Measurements from ENCODE around the gene RFT1.

Gene RFT1

DNA sequence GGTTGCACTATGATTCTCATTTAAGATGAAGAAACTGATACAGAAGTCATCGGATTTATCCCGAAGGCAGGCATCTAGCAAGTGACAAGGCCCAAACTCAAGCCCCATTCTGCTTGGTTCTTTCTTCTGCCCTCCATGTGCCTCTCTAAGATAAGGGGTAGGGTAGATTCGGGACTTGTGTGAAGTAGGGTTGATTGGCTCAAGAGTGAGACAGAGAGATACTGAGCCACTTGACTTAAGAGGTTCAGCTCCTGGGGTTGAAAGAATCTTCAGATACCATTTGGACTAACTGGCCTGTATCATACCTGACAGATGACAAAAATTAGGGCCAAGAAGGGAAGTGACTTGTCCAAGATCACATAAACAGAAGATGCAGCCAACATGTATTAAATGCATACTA, 891 bp downstream of the RFT1 start:
- Histone ChIP-seq H4K20me1 (ENCODE audit: insufficient read depth, low read length) (no peaks in the 10 kb centered on the region), H3K9ac (ENCODE audit: low read depth, low read length) (peak overlapping the region; percentile 90), H3K27ac (ENCODE audit: low read length) (peak overlapping the region; percentile 76), H3K9me3 (ENCODE audit: insufficient read depth, low read length, severe bottlenecking) (no peaks in the 10 kb centered on the region), H3K4me2 (ENCODE audit: insufficient read depth, low read length) (peak overlapping the region; percentile 93), H3K4me3 (ENCODE audit: low read depth in 1 of 2, low read length in 2 of 2) (peak overlapping the region; percentile 78 to 90; a peak in 3 of 4 replicates), H2AFZ (ENCODE audit: low read depth, low read length) (peak overlapping the region; percentile 84; the same call in 1 of the 2 replicates), H3K4me1 (ENCODE audit: insufficient read depth, low read length) (peaks cover 26% of the 10 kb centered on the region), H3K79me2 (ENCODE audit: insufficient read depth, low read length) (peaks cover 27% of the 10 kb centered on the region), H3K27me3 (ENCODE audit: insufficient read depth, low read length, poor library complexity) (no peaks in the 10 kb centered on the region), H3K36me3 (ENCODE audit: insufficient read depth, low read length) (peaks cover 18% of the 10 kb centered on the region)
- TF ChIP-seq, protein P1, sequence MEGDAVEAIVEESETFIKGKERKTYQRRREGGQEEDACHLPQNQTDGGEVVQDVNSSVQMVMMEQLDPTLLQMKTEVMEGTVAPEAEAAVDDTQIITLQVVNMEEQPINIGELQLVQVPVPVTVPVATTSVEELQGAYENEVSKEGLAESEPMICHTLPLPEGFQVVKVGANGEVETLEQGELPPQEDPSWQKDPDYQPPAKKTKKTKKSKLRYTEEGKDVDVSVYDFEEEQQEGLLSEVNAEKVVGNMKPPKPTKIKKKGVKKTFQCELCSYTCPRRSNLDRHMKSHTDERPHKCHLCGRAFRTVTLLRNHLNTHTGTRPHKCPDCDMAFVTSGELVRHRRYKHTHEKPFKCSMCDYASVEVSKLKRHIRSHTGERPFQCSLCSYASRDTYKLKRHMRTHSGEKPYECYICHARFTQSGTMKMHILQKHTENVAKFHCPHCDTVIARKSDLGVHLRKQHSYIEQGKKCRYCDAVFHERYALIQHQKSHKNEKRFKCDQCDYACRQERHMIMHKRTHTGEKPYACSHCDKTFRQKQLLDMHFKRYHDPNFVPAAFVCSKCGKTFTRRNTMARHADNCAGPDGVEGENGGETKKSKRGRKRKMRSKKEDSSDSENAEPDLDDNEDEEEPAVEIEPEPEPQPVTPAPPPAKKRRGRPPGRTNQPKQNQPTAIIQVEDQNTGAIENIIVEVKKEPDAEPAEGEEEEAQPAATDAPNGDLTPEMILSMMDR (IDR thresholded peaks at IDR 0.05; ENCODE audit: borderline replicate concordance, extremely low read depth, low read length, poor library complexity, severe bottlenecking) = no peak
- TF ChIP-seq EZH2 (IDR thresholded peaks at IDR 0.05; ENCODE audit: borderline replicate concordance, low read depth, low read length, severe bottlenecking) = no peak
- ATAC-seq (ENCODE audit: insufficient read depth, low read depth) (no peak), DNase-seq (no peak)

DNA sequence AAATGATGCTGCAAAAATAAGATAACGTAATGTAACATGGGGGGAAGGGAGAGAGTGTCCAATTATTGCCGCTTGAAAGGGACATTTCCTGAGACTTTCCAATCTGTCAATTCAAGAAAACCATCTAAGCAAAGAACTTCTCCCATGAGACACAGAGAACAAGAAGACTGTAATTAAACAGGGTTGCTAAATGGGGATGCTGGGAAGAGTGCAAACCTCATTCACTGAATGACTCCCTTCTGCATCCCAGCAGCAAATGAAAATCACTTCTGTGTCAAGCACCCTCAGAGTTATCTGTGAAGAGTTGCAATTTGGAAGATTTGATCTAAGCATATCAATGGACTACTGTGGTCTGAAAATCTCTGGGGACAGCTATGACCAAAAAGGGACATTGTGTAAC, 3.6 kb downstream of the RFT1 start:
- H3K9ac ChIP-seq (ENCODE audit: low read depth, low read length) = no peak overlapping the region
- no peak overlapping the region for H3K27ac ChIP-seq (ENCODE audit: low read length)
- H3K9me3 ChIP-seq (ENCODE audit: insufficient read depth, low read length, severe bottlenecking) = no peaks in the 10 kb centered on the region
- TF ChIP-seq EZH2 (IDR thresholded peaks at IDR 0.05; ENCODE audit: borderline replicate concordance, low read depth, low read length, severe bottlenecking) = no peak
- TF ChIP-seq, protein P1 (IDR thresholded peaks at IDR 0.05; ENCODE audit: borderline replicate concordance, extremely low read depth, low read length, poor library complexity, severe bottlenecking) = no peak
- H3K4me2 ChIP-seq (ENCODE audit: insufficient read depth, low read length) = no peak overlapping the region
- no peak overlapping the region for H3K4me3 ChIP-seq (ENCODE audit: low read depth in 1 of 2, low read length in 2 of 2)
- H3K79me2 ChIP-seq (ENCODE audit: insufficient read depth, low read length) = peaks cover 27% of the 10 kb centered on the region
- no peak for ATAC-seq (ENCODE audit: insufficient read depth, low read depth)
- H4K20me1 ChIP-seq (ENCODE audit: insufficient read depth, low read length) = no peaks in the 10 kb centered on the region
- peaks cover 45% of the 10 kb centered on the region for H3K36me3 ChIP-seq (ENCODE audit: insufficient read depth, low read length)
- H2AFZ ChIP-seq (ENCODE audit: low read depth, low read length) = no peak overlapping the region
- no peaks in the 10 kb centered on the region for H3K27me3 ChIP-seq (ENCODE audit: insufficient read depth, low read length, poor library complexity)
- no peak for DNase-seq
- H3K4me1 ChIP-seq (ENCODE audit: insufficient read depth, low read length) = peaks cover 26% of the 10 kb centered on the region

DNA sequence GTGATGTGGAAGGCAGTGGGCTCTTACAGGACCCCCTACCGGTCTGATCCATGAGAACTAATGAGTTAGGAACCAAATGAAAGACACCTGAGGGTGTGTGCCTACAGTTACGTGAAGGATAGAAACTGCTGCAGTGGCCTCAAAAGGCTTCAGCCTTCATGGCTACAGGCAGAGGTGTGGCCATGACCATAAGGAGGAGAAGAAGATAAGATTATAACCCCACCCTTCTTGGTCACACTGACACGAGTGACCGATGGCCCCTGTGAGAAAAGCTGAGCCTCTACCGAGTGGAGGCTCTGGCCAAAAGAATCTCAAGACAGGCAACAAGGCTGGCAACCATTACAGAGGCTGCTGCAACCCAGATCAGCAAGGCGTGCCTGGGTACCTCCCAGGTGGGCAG, 6.3 kb downstream of the RFT1 start:
- Histone ChIP-seq H3K9me3 (ENCODE audit: insufficient read depth, low read length, severe bottlenecking) (no peaks in the 10 kb centered on the region), H3K79me2 (ENCODE audit: insufficient read depth, low read length) (peaks cover 9% of the 10 kb centered on the region), H4K20me1 (ENCODE audit: insufficient read depth, low read length) (no peaks in the 10 kb centered on the region), H3K27ac (ENCODE audit: low read length) (no peak overlapping the region), H3K9ac (ENCODE audit: low read depth, low read length) (no peak overlapping the region), H3K4me3 (ENCODE audit: low read depth in 1 of 2, low read length in 2 of 2) (no peak overlapping the region), H3K36me3 (ENCODE audit: insufficient read depth, low read length) (peaks cover 71% of the 10 kb centered on the region), H2AFZ (ENCODE audit: low read depth, low read length) (no peak overlapping the region), H3K4me1 (ENCODE audit: insufficient read depth, low read length) (peaks cover 9% of the 10 kb centered on the region), H3K27me3 (ENCODE audit: insufficient read depth, low read length, poor library complexity) (no peaks in the 10 kb centered on the region), H3K4me2 (ENCODE audit: insufficient read depth, low read length) (no peak overlapping the region)
- DNase-seq (no peak), ATAC-seq (ENCODE audit: insufficient read depth, low read depth) (no peak)
- TF ChIP-seq, protein P1 (IDR thresholded peaks at IDR 0.05; ENCODE audit: borderline replicate concordance, extremely low read depth, low read length, poor library complexity, severe bottlenecking) = no peak
- TF ChIP-seq EZH2 (IDR thresholded peaks at IDR 0.05; ENCODE audit: borderline replicate concordance, low read depth, low read length, severe bottlenecking) = no peak

DNA sequence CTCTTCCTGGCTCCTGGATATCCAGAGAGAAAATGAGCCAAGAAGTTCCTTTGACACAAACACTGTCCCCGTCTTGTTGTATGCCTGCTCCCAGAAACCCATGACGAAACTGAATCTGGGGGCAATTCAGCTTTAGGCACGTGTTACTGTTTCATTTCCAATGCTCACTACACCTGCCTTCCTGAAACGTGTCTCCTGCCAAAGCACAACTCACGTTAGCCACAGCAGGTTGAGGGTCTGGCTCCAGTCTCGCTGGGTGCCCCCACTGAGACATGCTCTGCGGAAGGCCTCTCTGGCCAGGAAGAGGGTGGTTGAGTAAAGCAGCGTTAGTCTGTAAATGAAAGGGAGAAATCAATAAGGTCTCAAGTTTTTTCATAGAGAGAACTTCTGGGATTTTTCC, 6.7 kb downstream of the RFT1 start:
- H3K4me2 ChIP-seq (ENCODE audit: insufficient read depth, low read length) = no peak overlapping the region
- peaks cover 76% of the 10 kb centered on the region for H3K36me3 ChIP-seq (ENCODE audit: insufficient read depth, low read length)
- ATAC-seq (ENCODE audit: insufficient read depth, low read depth) = no peak
- H3K27me3 ChIP-seq (ENCODE audit: insufficient read depth, low read length, poor library complexity) = no peaks in the 10 kb centered on the region
- H3K9me3 ChIP-seq (ENCODE audit: insufficient read depth, low read length, severe bottlenecking) = no peaks in the 10 kb centered on the region
- peaks cover 4% of the 10 kb centered on the region for H3K4me1 ChIP-seq (ENCODE audit: insufficient read depth, low read length)
- no peak for DNase-seq
- H3K4me3 ChIP-seq (ENCODE audit: low read depth in 1 of 2, low read length in 2 of 2) = no peak overlapping the region
- no peak overlapping the region for H2AFZ ChIP-seq (ENCODE audit: low read depth, low read length)
- H3K9ac ChIP-seq (ENCODE audit: low read depth, low read length) = no peak overlapping the region
- no peaks in the 10 kb centered on the region for H4K20me1 ChIP-seq (ENCODE audit: insufficient read depth, low read length)
- H3K79me2 ChIP-seq (ENCODE audit: insufficient read depth, low read length) = peaks cover 4% of the 10 kb centered on the region
- no peak overlapping the region for H3K27ac ChIP-seq (ENCODE audit: low read length)
- TF ChIP-seq, protein P1 (IDR thresholded peaks at IDR 0.05; ENCODE audit: borderline replicate concordance, extremely low read depth, low read length, poor library complexity, severe bottlenecking) = no peak
- TF ChIP-seq EZH2 (IDR thresholded peaks at IDR 0.05; ENCODE audit: borderline replicate concordance, low read depth, low read length, severe bottlenecking) = no peak

Data from DND-41 (cell line).